AG09319 (cell line): ENCODE results near the gene C1orf159.

Experiments
- DNase-seq: peaks from one replicate; pipeline ENCODE4 v3.0.0-alpha.2; 2010; ENCODE audit warnings: low read depth; ENCODE audit errors: extremely low read depth
- TF ChIP-seq, protein P1 (sequence below): IDR thresholded peaks from 2 replicates; pipeline ENCODE4 v1.5.1; 2011; ENCODE audit warnings: low read depth, mild to moderate bottlenecking, inconsistent platforms, low read length, moderate library complexity

The C1orf159 gene

DNA sequence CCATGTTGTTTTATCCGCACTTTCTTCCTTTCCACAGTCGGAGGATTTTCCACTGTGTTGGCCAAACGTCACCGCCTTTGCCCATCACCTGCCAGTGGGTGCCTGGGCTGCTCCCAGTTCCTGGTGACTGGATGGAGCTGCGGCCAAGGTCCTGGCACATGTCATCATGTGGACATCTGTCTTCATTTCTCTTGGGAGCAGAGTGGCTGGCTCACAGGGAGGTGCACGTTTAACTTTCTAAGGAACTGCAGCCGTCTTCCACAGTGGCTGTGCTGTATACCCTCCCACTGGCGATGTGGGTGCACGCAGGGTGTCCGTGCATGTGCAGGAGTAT, 22.3 kb downstream of the C1orf159 start:
- TF ChIP-seq, protein P1, sequence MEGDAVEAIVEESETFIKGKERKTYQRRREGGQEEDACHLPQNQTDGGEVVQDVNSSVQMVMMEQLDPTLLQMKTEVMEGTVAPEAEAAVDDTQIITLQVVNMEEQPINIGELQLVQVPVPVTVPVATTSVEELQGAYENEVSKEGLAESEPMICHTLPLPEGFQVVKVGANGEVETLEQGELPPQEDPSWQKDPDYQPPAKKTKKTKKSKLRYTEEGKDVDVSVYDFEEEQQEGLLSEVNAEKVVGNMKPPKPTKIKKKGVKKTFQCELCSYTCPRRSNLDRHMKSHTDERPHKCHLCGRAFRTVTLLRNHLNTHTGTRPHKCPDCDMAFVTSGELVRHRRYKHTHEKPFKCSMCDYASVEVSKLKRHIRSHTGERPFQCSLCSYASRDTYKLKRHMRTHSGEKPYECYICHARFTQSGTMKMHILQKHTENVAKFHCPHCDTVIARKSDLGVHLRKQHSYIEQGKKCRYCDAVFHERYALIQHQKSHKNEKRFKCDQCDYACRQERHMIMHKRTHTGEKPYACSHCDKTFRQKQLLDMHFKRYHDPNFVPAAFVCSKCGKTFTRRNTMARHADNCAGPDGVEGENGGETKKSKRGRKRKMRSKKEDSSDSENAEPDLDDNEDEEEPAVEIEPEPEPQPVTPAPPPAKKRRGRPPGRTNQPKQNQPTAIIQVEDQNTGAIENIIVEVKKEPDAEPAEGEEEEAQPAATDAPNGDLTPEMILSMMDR, result no peak
- DNase-seq, result no peak

DNA sequence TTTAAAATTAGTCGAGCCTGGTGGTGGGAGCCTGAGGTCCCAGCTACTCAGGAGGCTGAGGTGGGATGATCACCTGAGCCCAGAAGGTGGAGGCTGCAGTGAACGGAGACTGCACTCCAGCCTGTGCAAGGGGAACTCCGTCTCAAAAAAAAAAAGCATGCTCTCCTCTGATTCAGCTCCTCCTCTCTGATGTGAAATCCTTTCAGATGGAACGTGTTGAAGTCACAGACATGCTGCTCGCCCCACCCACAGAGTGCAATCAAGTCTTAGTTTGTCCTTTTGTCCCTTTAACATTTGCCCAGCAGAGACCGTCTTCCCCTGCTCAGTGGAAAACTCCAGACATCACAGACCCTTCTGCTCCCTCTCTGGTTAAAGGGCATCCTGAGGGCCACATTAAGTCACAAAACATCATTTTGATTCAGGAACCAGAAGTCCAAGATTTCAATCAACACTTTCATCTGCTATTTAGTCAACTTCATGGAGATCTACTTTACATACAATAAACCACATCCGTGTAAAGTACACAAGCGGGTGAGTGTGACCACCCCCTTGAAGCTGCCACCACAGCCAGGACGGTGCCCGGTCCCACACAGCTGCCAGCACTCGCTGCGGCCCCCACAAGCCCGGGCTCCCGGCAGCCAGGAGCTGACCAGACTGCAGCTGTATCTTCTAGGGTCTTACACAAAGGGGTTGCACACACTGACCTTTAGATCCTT, 22.8 kb downstream of the C1orf159 start:
- DNase-seq, result no peak
- TF ChIP-seq, protein P1, result no peak

DNA sequence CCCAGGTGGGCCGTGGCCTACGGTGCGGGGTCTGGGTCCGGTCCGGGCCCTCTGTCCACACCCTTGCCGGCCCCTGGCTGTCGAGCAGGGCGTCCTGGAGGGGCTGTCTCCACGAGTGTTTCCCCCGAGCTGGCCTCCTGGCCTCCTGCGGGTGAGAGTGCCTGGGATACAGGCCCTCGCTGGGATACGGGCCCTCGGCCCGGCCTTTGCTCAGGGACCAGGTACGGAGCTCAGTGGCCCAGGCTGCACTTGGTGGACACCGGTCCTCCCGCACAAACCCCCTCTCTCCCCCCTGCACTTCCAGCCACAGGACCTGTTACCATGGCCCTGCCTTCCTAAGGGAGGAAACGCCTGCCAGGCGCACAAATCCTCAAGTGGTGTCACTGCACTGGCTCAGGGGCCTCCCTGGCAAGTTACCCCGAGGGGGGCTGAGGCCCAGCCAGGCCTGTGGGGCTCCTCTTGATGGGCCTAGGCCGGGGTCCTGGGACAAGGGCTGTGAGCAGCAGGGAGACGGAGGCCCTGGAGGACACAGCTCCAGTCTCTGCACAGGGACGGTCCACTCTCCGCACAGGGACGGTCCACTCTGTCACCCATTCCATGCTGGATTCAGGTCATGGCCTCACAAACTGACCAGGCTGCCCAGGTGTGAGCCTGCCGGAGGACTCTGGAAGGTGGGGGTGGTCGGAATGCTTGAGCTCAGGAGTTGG, 23.6 kb downstream of the C1orf159 start:
- TF ChIP-seq, protein P1, result no peak
- no peak for DNase-seq

DNA sequence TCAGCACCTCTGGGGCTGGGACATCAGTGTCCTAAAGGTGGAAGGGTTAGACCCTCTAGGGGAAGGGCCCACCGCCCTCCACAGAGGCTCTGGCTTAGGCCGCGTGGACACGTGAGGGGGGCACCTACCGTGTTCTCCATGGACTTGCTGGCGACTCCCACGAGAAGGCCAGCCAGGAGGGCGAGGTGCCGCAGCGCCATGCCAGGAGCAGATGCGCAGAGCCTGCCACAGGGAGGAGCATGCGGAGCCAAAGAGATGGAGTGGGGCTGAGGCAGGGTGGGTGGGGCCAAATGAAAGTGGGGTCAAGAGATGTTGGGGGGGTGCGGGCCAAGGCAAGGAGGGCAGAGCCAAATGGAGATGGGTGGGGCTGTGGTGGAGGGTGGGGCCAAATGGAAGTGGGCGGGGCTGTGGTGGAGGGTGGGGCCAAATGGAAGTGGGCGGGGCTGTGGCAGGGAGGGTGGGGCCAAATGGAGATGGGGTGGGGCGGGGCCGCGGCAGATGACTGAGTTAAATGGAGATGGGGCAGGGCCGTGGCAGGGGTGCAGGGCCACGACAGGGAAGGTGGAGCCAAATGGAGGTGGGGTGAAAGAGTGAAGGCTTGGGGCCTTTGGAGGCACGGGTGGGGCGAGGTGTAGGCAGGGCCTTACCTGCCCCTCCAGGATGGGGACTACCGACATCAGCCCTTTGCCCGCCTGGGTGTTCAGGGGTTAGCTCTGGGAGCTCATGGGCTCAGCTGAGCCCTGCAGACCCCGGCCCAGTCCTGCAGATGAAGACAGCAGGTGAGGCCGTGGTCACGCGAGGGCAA, 24.3 kb downstream of the C1orf159 start:
- TF ChIP-seq, protein P1, result no peak
- no peak for DNase-seq

DNA sequence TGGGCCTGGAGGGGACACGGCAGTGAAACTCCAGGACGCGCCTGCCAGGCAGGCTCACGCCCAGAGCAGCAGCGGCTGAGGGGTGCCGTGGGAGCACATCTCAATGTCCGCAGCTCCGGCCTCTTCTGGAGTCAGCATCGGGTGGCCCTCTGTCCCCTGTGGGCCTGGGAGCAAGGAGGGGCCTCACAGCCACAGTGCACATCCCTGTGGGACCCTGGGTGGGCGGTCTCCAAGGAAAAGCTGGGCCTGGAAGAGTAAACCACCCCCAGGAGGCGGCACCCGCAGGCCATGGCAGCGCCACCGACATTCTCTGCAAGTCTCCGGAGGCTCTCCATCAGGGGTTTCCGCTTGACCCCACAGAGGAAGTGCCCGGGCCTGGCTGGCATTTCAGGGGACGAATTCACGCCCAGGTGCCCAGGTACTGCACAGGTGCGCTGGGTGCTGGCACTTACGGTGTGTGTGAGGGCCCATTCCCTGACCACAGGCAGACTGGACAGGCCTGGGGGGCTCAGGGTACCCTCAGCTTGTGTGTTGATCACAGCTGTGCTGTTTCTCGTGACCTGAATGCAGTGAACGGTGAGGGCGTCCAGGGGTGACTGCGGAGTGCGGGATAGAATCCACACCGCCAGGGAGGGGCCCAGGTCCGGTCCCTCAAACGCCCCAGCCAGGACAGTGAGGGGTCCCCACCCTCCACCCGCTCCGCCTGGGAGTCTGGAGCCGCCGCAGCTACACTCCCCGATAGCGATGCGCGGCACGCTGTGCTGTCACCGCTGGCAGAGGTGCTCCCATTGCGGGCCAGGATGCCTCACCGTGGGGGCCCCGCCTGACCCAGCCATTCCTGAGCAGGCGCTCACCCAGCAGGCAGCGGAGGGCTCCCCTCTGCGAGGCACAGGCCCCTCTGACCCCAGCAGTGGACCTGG, 25.2 kb downstream of the C1orf159 start:
- DNase-seq, result no peak

DNA sequence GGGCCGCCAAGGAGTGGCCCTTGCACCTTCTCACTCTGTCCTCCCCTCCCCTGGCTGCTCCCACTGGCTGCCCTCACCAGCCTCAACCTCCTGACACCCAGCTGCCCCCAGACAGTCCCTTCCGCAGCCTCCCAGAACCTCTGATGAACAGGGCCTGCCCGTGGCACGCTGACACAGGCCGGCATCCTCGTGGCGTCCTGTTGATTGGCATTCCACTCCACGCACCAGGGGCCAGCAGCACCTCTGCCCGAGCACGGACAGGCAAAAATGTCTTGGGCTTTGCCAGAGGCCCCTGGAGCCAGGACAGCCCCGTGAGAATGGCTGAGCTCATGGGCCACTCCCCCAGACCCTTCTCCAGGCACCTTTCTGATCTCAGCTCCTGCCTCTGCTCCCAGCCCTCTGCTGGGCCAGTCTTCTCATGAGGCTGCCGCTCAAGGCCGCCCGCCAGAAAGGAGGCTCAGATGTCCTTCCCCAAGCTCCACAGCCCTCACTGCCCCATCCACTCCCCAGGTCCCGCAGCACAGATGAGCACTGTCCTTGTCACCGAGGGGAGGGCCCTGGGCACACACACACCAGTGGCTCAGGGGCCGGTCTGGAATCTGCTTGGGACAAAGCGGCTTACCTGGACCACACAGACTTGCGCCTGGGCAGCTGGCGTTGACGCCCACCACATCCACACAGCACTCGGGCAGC, 26.0 kb downstream of the C1orf159 start:
- no peak for DNase-seq
- TF ChIP-seq, protein P1, result no peak

More for the DNA sequence above, 25.2 kb downstream of the C1orf159 start:
- TF ChIP-seq, protein P1, result no peak
